Measurements from ENCODE around the gene LEPR. TPM values are rescaled to one million over a fixed set of nuclear protein-coding genes. Genes with fewer than 3 reads are reported as not detected.
"Not testable (repeated sequence)": the region's sequence is repeated elsewhere in the genome, so short reads cannot be mapped to it uniquely, and the experiment has no call there.

Gene LEPR
- total and polyA plus RNA-seq, 7 experiments from 2014 or later: 1.2 to 3.0 (median 2.0) TPM

DNA sequence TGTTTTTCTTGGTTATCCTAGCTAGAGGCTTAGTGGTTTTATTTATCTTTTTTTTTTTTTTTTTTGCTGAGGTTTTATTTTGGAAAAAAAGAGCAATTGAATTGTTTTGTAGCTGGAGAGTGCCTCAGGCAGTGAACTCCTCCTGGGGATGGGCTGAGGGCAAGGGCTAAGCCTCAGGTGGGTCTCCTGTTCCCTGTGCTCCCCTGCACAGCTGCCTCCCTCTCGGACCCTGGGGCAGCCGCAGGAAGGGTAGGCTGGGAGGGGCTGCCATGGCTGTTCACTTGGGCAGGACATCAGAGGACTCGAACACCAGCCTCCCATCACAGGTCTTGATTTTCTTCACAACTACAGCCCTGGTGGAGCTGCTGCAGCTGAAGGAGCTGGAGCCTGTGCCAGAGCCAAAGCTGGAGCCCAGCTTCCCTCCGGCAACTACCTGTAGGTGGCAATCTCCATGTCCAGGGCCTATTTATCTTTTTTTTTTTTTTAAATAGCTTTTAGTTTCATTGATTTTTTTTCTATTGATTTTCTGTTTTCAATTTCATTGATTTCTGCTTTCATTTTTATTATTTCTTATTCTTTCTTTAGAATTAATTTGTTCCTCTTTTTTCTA lies 28.9 kb downstream of the LEPR start:
- H3K9me3 Mint-ChIP-seq: peaks cover 0 to 7% (median 0%) of the 10 kb centered on the region in 11 donors
- H3K4me1 ChIP-seq (ENCODE audit: control insufficient read depth in 2 of 2, insufficient read depth in 2 of 2, low read length in 2 of 2): no peaks in the 10 kb centered on the region
- no peaks in the 10 kb centered on the region for H3K27me3 ChIP-seq (ENCODE audit: control insufficient read depth in 2 of 2, insufficient read depth in 2 of 2, low read length in 2 of 2)
- POLR2A ChIA-PET: no interaction called here
- CTCF ChIA-PET: interaction anchor here (0.6 kb wide), 2 partner anchors 191 to 1206 kb away, joined by 3 read pairs; no protein-coding TSS in a partner anchor
- no peak overlapping the region for H3K4me3 Mint-ChIP-seq
- no peak overlapping the region for H3K27ac Mint-ChIP-seq
- no peaks in the 10 kb centered on the region for H3K36me3 ChIP-seq (ENCODE audit: control insufficient read depth in 2 of 3, insufficient read depth in 3 of 3, low read length in 3 of 3)
- ATAC-seq (no peak), DNase-seq (no peak)
- H3K27me3 Mint-ChIP-seq: peaks cover 0 to 8% (median 0%) of the 10 kb centered on the region in 5 donors
- H3K36me3 Mint-ChIP-seq: peaks cover 0 to 4% (median 4%) of the 10 kb centered on the region in 5 donors
- intact Hi-C loops (cut with micrococcal nuclease): no loop called here
- no peak overlapping the region for H3K27ac ChIP-seq (ENCODE audit: low read depth, low read length)
- no peak overlapping the region for H3K4me3 ChIP-seq (ENCODE audit: low read length)
- H3K4me1 Mint-ChIP-seq: no peaks in the 10 kb centered on the region
- H3K9me3 ChIP-seq (ENCODE audit: control insufficient read depth in 2 of 3, low read length in 3 of 3): no peaks in the 10 kb centered on the region

DNA sequence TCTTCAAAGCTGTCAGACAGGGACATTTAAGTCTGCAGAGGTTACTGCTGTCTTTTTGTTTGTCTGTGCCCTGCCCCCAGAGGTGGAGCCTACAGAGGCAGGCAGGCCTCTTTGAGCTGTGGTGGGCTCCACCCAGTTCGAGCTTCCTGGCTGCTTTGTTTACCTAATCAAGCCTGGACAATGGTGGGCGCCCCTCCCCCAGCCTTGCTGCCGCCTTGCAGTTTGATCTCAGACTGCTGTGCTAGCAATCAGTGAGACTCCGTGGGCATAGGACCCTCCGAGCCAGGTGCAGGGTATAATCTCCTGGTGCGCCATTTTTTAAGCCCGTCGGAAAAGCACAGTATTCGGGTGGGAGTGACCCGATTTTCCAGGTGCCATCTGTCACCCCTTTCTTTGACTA lies 35.2 kb downstream of the LEPR start:
- H3K4me3 Mint-ChIP-seq; DNase-seq; intact Hi-C loops (cut with micrococcal nuclease); H3K27ac ChIP-seq (ENCODE audit: low read depth, low read length); H3K4me3 ChIP-seq (ENCODE audit: low read length); H3K27ac Mint-ChIP-seq; H3K9me3 ChIP-seq (ENCODE audit: control insufficient read depth in 2 of 3, low read length in 3 of 3); H3K27me3 ChIP-seq (ENCODE audit: control insufficient read depth in 2 of 2, insufficient read depth in 2 of 2, low read length in 2 of 2); H3K27me3 Mint-ChIP-seq; CTCF ChIA-PET; H3K36me3 ChIP-seq (ENCODE audit: control insufficient read depth in 2 of 3, insufficient read depth in 3 of 3, low read length in 3 of 3); POLR2A ChIA-PET; ATAC-seq: not testable (repeated sequence)
- Mint-ChIP-seq H3K4me1 (peaks cover 7 to 33% (median 25%) of the 10 kb centered on the region in 7 donors), H3K9me3 (peaks cover 3 to 23% (median 10%) of the 10 kb centered on the region in 11 donors), H3K36me3 (peaks cover 8 to 14% (median 13%) of the 10 kb centered on the region in 5 donors)
- H3K4me1 ChIP-seq (ENCODE audit: control insufficient read depth in 2 of 2, insufficient read depth in 2 of 2, low read length in 2 of 2): peaks cover 0 to 15% of the 10 kb centered on the region in 2 donors

DNA sequence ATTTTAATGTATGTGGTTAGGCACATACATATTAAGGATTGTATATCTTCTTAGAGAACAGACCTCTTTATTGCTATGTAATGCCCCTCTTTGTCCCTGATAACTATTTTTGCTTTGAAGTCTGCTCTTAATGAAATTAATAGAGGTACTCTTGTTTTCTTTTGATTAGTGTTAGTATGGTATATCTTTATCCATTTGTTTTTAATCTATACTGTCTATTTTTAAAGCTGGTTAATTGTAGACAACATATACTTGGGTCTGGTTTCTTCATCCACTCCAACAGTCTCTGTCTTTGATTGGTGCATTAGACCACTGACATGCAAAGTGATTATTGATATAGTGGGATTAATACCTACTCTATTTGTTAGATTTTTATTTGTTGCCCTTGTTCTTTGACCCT lies 36.0 kb downstream of the LEPR start:
- Histone ChIP-seq H3K27ac (ENCODE audit: low read depth, low read length) (no peak overlapping the region), H3K9me3 (ENCODE audit: control insufficient read depth in 2 of 3, low read length in 3 of 3) (no peaks in the 10 kb centered on the region), H3K4me1 (ENCODE audit: control insufficient read depth in 2 of 2, insufficient read depth in 2 of 2, low read length in 2 of 2) (peaks cover 0 to 15% of the 10 kb centered on the region in 2 donors), H3K4me3 (ENCODE audit: low read length) (no peak overlapping the region), H3K27me3 (ENCODE audit: control insufficient read depth in 2 of 2, insufficient read depth in 2 of 2, low read length in 2 of 2) (no peaks in the 10 kb centered on the region), H3K36me3 (ENCODE audit: control insufficient read depth in 2 of 3, insufficient read depth in 3 of 3, low read length in 3 of 3) (no peaks in the 10 kb centered on the region)
- intact Hi-C loops (cut with micrococcal nuclease): no loop called here
- Mint-ChIP-seq H3K4me1 (peaks cover 7 to 33% (median 25%) of the 10 kb centered on the region in 7 donors), H3K27ac (no peak overlapping the region), H3K9me3 (peaks cover 3 to 23% (median 10%) of the 10 kb centered on the region in 11 donors), H3K36me3 (peaks cover 8 to 14% (median 13%) of the 10 kb centered on the region in 5 donors), H3K27me3 (peaks cover 0 to 6% (median 5%) of the 10 kb centered on the region in 5 donors), H3K4me3 (no peak overlapping the region)
- ChIA-PET CTCF (no interaction called here), POLR2A (no interaction called here)
- no peak for DNase-seq
- no peak for ATAC-seq

DNA sequence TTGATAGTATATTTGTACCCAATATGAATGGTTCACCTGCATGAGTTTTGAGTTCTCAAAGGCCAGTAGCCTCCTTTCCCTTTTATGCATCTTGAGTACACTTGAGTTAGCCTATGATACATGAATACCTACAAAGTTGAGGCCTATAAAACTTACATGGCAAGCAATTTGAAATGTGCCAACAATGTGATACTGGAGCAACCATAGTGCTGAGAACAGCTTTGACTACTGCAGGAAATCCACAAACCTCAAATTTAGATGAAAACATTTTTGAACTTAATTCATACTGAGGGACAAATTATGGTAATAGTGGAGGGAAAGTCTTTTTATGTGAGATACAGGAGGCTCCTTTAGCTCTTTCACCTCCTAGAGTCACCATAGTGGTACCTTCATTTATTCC lies 37.4 kb downstream of the LEPR start:
- intact Hi-C loops (cut with micrococcal nuclease): loop anchor here in 1 of 2 donors (2.0 kb wide), 1 partner anchor 27 kb away; no protein-coding TSS in a partner anchor
- Histone ChIP-seq H3K4me3 (ENCODE audit: low read length) (no peak overlapping the region), H3K4me1 (ENCODE audit: control insufficient read depth in 2 of 2, insufficient read depth in 2 of 2, low read length in 2 of 2) (peaks cover 0 to 15% of the 10 kb centered on the region in 2 donors), H3K27ac (ENCODE audit: low read depth, low read length) (no peak overlapping the region), H3K9me3 (ENCODE audit: control insufficient read depth in 2 of 3, low read length in 3 of 3) (no peaks in the 10 kb centered on the region), H3K27me3 (ENCODE audit: control insufficient read depth in 2 of 2, insufficient read depth in 2 of 2, low read length in 2 of 2) (no peaks in the 10 kb centered on the region), H3K36me3 (ENCODE audit: control insufficient read depth in 2 of 3, insufficient read depth in 3 of 3, low read length in 3 of 3) (no peaks in the 10 kb centered on the region)
- H3K9me3 Mint-ChIP-seq: peaks cover 3 to 23% (median 10%) of the 10 kb centered on the region in 11 donors
- H3K27ac Mint-ChIP-seq: peak overlapping the region in 2 of 9 donors; percentile 9 to 35
- peak overlapping the region in 1 of 10 donors; percentile 7 for H3K4me3 Mint-ChIP-seq
- H3K27me3 Mint-ChIP-seq: peaks cover 0 to 6% (median 5%) of the 10 kb centered on the region in 5 donors
- CTCF ChIA-PET: interaction anchor here (1.0 kb wide), 1 partner anchor 229 kb away, joined by 3 read pairs; no protein-coding TSS in a partner anchor
- H3K36me3 Mint-ChIP-seq: peaks cover 8 to 14% (median 13%) of the 10 kb centered on the region in 5 donors
- H3K4me1 Mint-ChIP-seq: peaks cover 7 to 33% (median 25%) of the 10 kb centered on the region in 7 donors
- POLR2A ChIA-PET: no interaction called here
- DNase-seq: peak in 3 of 9 donors; percentile 1 to 21 (median 6)
- no peak for ATAC-seq

DNA sequence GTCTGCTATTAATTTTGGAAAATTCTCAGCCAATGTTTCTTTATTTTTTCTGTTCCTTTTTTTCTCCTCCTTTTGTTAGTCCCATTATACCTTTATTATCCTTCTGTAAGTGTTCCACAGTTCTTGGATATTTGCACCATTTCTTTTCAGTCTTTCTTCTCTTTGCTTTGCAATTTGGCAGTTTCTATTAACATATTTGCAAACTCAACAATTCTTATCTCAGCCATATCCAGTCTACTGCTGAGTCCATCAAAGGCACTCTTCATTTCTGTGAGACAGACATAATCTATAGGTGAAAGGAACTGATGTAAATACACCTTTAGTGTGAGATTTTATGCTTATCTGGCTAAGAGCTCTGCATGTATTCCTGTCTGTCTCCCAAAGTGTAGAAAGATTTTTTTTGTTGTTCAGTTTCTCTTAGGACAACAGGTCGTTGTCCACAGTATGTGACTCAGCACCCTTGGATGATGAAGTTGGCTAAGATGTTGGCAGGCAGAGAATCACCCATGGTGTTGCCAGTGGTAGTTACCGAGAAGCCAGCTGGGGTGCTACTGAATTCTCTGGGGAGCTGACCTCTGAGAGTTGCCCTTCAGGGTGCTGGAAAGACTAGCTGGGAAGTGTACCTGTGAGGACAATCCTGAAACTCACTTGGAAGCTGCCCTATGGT lies 38.4 kb downstream of the LEPR start:
- Histone ChIP-seq H3K36me3 (ENCODE audit: control insufficient read depth in 2 of 3, insufficient read depth in 3 of 3, low read length in 3 of 3) (no peaks in the 10 kb centered on the region), H3K4me1 (ENCODE audit: control insufficient read depth in 2 of 2, insufficient read depth in 2 of 2, low read length in 2 of 2) (peaks cover 0 to 15% of the 10 kb centered on the region in 2 donors), H3K9me3 (ENCODE audit: control insufficient read depth in 2 of 3, low read length in 3 of 3) (no peaks in the 10 kb centered on the region), H3K27me3 (ENCODE audit: control insufficient read depth in 2 of 2, insufficient read depth in 2 of 2, low read length in 2 of 2) (no peaks in the 10 kb centered on the region), H3K27ac (ENCODE audit: low read depth, low read length) (no peak overlapping the region), H3K4me3 (ENCODE audit: low read length) (no peak overlapping the region)
- Mint-ChIP-seq H3K4me3 (peak overlapping the region in 3 of 10 donors; percentile 1 to 7 (median 2)), H3K36me3 (peaks cover 8 to 18% (median 10%) of the 10 kb centered on the region in 5 donors), H3K9me3 (peaks cover 4 to 23% (median 15%) of the 10 kb centered on the region in 11 donors), H3K4me1 (peaks cover 7 to 33% (median 25%) of the 10 kb centered on the region in 7 donors), H3K27me3 (peaks cover 0 to 10% (median 4%) of the 10 kb centered on the region in 5 donors), H3K27ac (peak overlapping the region in 1 of 9 donors; percentile 1)
- ATAC-seq (no peak), DNase-seq (no peak)
- intact Hi-C loops (cut with micrococcal nuclease): loop anchor here (1.0 to 2.0 kb wide), 5 partner anchors 28 to 244 kb away; partner anchors contain the start of genes LEPR (in 1 of the 2) and LEPROT (in 1 of the 2)
- ChIA-PET CTCF (interaction anchor here (0.8 to 1.8 kb wide), 5 partner anchors 40 to 243 kb away, joined by 3 to 6 read pairs (median 3); no protein-coding TSS in a partner anchor), POLR2A (no interaction called here)

DNA sequence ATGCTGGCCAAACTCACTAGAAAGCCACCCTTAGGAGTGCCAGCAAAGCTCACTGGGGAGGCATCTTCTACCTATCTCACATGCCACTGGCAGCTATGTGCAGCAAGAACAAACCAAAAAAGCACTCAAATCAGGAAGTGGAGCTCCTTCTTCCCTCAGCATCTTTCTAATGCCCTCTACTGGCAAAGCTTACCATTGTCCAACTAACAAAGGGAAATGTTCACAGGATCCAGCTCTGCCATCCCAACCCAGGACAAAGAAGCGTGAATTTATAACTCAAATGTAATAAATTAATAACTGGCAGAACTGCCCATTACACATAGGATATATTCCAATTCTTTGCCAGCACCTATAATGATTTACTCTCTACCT lies 38.9 kb downstream of the LEPR start:
- peaks cover 3 to 23% (median 13%) of the 10 kb centered on the region in 11 donors for H3K9me3 Mint-ChIP-seq
- H3K4me3 Mint-ChIP-seq: no peak overlapping the region
- no peak overlapping the region for H3K27ac Mint-ChIP-seq
- Histone ChIP-seq H3K9me3 (ENCODE audit: control insufficient read depth in 2 of 3, low read length in 3 of 3) (no peaks in the 10 kb centered on the region), H3K4me3 (ENCODE audit: low read length) (no peak overlapping the region), H3K27ac (ENCODE audit: low read depth, low read length) (no peak overlapping the region), H3K4me1 (ENCODE audit: control insufficient read depth in 2 of 2, insufficient read depth in 2 of 2, low read length in 2 of 2) (peaks cover 0 to 15% of the 10 kb centered on the region in 2 donors), H3K36me3 (ENCODE audit: control insufficient read depth in 2 of 3, insufficient read depth in 3 of 3, low read length in 3 of 3) (no peaks in the 10 kb centered on the region), H3K27me3 (ENCODE audit: control insufficient read depth in 2 of 2, insufficient read depth in 2 of 2, low read length in 2 of 2) (no peaks in the 10 kb centered on the region)
- CTCF ChIA-PET: interaction anchor here (0.6 to 1.8 kb wide), 6 partner anchors 40 to 1789 kb away, joined by 3 to 8 read pairs (median 4); no protein-coding TSS in a partner anchor
- intact Hi-C loops (cut with micrococcal nuclease): loop anchor here (1.0 to 2.0 kb wide), 5 partner anchors 28 to 244 kb away; partner anchors contain the start of genes LEPR (in 1 of the 2) and LEPROT (in 1 of the 2)
- peaks cover 0 to 10% (median 5%) of the 10 kb centered on the region in 5 donors for H3K27me3 Mint-ChIP-seq
- peaks cover 7 to 33% (median 25%) of the 10 kb centered on the region in 7 donors for H3K4me1 Mint-ChIP-seq
- peak in 4 of 9 donors; percentile 4 to 19 (median 6) for DNase-seq
- peaks cover 8 to 19% (median 10%) of the 10 kb centered on the region in 5 donors for H3K36me3 Mint-ChIP-seq
- ATAC-seq: no peak
- POLR2A ChIA-PET: no interaction called here

Measured in naive thymus-derived CD4-positive, alpha-beta T cell (primary cell).